ENCODE data around the gene ADAM10. TPM values are rescaled to one million over a fixed set of nuclear protein-coding genes. Genes with fewer than 3 reads are reported as not detected.

Gene ADAM10
- total RNA-seq, 1 experiment from 2014 or later: 170 TPM

DNA sequence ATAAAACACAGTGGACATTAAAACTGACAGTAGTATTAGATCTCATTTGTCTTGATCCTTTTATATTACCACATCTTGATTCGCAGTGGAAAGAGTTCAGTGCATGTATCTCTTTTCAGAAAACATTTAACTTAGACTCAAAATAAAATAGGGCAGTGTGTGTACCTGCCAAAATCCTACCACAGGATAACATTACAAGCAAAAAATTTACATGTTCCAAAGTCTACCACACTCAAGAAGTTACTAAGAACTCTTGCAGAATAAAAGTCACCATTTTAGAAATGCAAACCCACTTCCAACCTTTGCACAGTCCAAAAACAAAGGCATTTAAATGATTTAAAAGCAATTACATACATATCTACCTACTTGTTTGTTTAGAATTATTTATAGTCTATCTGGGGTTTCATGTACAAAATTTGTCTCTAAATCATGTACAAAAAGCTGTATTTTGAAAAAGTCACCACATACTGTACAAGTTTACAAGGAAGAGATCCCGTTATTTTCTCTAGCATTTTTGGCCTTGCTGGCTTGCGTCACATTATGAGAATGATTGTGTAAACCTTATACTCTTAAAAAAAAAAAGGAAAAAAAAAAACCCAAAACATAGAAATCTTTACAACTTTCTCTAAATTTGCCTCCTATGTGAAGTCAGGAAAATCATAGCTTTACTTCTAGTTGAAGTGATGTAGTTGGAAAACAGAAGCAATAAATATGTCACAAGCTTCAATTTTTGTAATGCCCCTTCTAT is 153.8 kb downstream of the ADAM10 start:
- intact Hi-C loops (cut with micrococcal nuclease; ENCODE audit: unreplicated experiment): no loop called here
- ChIA-PET POLR2A (no interaction called here), CTCF (interaction anchor here (0.6 kb wide), 1 partner anchor 132 kb away, joined by 3 read pairs; no protein-coding TSS in a partner anchor)
- no peak overlapping the region for H3K4me3 ChIP-seq (ENCODE audit: low read depth, low read length)
- H3K9me3 ChIP-seq: no peaks in the 10 kb centered on the region
- H3K9me3 Mint-ChIP-seq (ENCODE audit: unreplicated experiment): no peaks in the 10 kb centered on the region
- H3K4me3 Mint-ChIP-seq (ENCODE audit: unreplicated experiment): no peak overlapping the region
- H3K27me3 ChIP-seq (replicated peaks; ENCODE audit: control insufficient read depth, insufficient read depth, low read length): no peaks in the 10 kb centered on the region
- H3K4me1 ChIP-seq: peaks cover 23% of the 10 kb centered on the region
- peaks cover 13% of the 10 kb centered on the region for H3K36me3 Mint-ChIP-seq (ENCODE audit: insufficient read depth, unreplicated experiment)
- no peaks in the 10 kb centered on the region; the same call in 1 of the 2 replicates for H3K36me3 ChIP-seq (ENCODE audit: control insufficient read depth, insufficient read depth, low read length)
- H3K27me3 Mint-ChIP-seq (ENCODE audit: insufficient read depth, unreplicated experiment): no peaks in the 10 kb centered on the region
- no peak overlapping the region for H3K27ac Mint-ChIP-seq (ENCODE audit: unreplicated experiment)
- no TSS peak for BruUV-seq (replicated peaks)
- DNase-seq: no peak
- H3K4me1 Mint-ChIP-seq (ENCODE audit: low read depth, unreplicated experiment): peaks cover 13% of the 10 kb centered on the region
- TF ChIP-seq, protein P1, sequence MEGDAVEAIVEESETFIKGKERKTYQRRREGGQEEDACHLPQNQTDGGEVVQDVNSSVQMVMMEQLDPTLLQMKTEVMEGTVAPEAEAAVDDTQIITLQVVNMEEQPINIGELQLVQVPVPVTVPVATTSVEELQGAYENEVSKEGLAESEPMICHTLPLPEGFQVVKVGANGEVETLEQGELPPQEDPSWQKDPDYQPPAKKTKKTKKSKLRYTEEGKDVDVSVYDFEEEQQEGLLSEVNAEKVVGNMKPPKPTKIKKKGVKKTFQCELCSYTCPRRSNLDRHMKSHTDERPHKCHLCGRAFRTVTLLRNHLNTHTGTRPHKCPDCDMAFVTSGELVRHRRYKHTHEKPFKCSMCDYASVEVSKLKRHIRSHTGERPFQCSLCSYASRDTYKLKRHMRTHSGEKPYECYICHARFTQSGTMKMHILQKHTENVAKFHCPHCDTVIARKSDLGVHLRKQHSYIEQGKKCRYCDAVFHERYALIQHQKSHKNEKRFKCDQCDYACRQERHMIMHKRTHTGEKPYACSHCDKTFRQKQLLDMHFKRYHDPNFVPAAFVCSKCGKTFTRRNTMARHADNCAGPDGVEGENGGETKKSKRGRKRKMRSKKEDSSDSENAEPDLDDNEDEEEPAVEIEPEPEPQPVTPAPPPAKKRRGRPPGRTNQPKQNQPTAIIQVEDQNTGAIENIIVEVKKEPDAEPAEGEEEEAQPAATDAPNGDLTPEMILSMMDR (IDR thresholded peaks at IDR 0.05; ENCODE audit: insufficient read depth in 1 of 2, low read depth in 1 of 2, low read length in 1 of 2, severe bottlenecking in 1 of 2, unreplicated experiment in 1 of 2): no peak

DNA sequence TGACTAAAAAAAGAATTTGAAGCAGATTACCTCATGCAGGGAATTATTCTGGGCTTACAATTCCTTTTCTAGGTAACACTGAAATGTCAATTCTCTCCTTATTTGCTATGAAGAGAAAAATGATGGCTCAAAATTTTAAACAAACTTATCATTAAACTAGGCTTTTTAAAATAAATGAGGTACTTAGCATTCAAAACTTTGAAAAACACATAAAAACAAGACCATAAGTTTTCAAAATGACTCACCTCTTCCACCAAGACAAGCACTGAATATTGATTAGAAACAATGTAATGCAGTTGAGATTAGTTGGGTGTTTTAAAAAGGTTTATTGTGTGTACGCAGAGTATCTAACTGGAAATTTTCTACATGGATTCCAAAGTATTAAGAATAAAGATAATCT is 154.6 kb downstream of the ADAM10 start:
- CTCF ChIA-PET: no interaction called here
- H3K27ac Mint-ChIP-seq (ENCODE audit: unreplicated experiment): no peak overlapping the region

DNA sequence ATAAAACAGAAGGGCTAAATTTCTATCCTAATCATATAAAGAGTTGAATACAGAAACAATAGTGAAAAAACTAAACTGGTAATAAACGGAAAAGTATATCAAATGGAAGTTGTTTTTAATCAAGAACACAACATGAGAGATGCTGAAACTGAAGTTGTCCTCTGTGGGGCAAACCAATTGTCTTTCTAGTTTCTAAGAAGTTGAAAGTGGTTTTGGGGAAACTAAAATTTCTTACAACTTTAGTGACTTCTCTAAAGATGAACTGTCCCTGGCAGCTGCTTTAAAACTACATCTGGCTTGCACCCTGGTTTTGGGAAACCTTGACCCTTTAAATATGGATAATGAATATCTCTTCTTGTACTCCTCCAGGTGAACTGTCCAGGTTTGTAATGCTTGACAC is 155.6 kb downstream of the ADAM10 start:
- H3K4me1 ChIP-seq: peaks cover 41% of the 10 kb centered on the region
- Mint-ChIP-seq H3K4me1 (ENCODE audit: low read depth, unreplicated experiment) (peaks cover 30% of the 10 kb centered on the region), H3K27ac (ENCODE audit: unreplicated experiment) (no peak overlapping the region), H3K36me3 (ENCODE audit: insufficient read depth, unreplicated experiment) (peaks cover 13% of the 10 kb centered on the region), H3K4me3 (ENCODE audit: unreplicated experiment) (no peak overlapping the region), H3K9me3 (ENCODE audit: unreplicated experiment) (no peaks in the 10 kb centered on the region), H3K27me3 (ENCODE audit: insufficient read depth, unreplicated experiment) (no peaks in the 10 kb centered on the region)
- intact Hi-C loops (cut with micrococcal nuclease; ENCODE audit: unreplicated experiment): no loop called here
- no peak overlapping the region for H3K4me3 ChIP-seq (ENCODE audit: low read depth, low read length)
- no peaks in the 10 kb centered on the region; the same call in 1 of the 2 replicates for H3K36me3 ChIP-seq (ENCODE audit: control insufficient read depth, insufficient read depth, low read length)
- no peaks in the 10 kb centered on the region for H3K27me3 ChIP-seq (replicated peaks; ENCODE audit: control insufficient read depth, insufficient read depth, low read length)
- CTCF ChIA-PET: no interaction called here
- POLR2A ChIA-PET: no interaction called here
- H3K9me3 ChIP-seq: no peaks in the 10 kb centered on the region
- no peak for DNase-seq
- TF ChIP-seq, protein P1 (IDR thresholded peaks at IDR 0.05; ENCODE audit: insufficient read depth in 1 of 2, low read depth in 1 of 2, low read length in 1 of 2, severe bottlenecking in 1 of 2, unreplicated experiment in 1 of 2): no peak
- BruUV-seq (replicated peaks): no TSS peak

More for the DNA sequence above, 154.6 kb downstream of the ADAM10 start:
- Histone ChIP-seq H3K4me1 (peaks cover 31% of the 10 kb centered on the region), H3K9me3 (no peaks in the 10 kb centered on the region), H3K4me3 (ENCODE audit: low read depth, low read length) (no peak overlapping the region), H3K27me3 (replicated peaks; ENCODE audit: control insufficient read depth, insufficient read depth, low read length) (no peaks in the 10 kb centered on the region), H3K36me3 (ENCODE audit: control insufficient read depth, insufficient read depth, low read length) (no peaks in the 10 kb centered on the region; the same call in 1 of the 2 replicates)
- H3K27me3 Mint-ChIP-seq (ENCODE audit: insufficient read depth, unreplicated experiment): no peaks in the 10 kb centered on the region
- H3K36me3 Mint-ChIP-seq (ENCODE audit: insufficient read depth, unreplicated experiment): peaks cover 13% of the 10 kb centered on the region
- TF ChIP-seq, protein P1 (IDR thresholded peaks at IDR 0.05; ENCODE audit: insufficient read depth in 1 of 2, low read depth in 1 of 2, low read length in 1 of 2, severe bottlenecking in 1 of 2, unreplicated experiment in 1 of 2): no peak
- no TSS peak for BruUV-seq (replicated peaks)
- peaks cover 21% of the 10 kb centered on the region for H3K4me1 Mint-ChIP-seq (ENCODE audit: low read depth, unreplicated experiment)
- intact Hi-C loops (cut with micrococcal nuclease; ENCODE audit: unreplicated experiment): no loop called here
- POLR2A ChIA-PET: no interaction called here
- DNase-seq: no peak
- no peaks in the 10 kb centered on the region for H3K9me3 Mint-ChIP-seq (ENCODE audit: unreplicated experiment)
- no peak overlapping the region for H3K4me3 Mint-ChIP-seq (ENCODE audit: unreplicated experiment)
